Measurements from ENCODE around the gene PLSCR4. TPM values are rescaled to one million over a fixed set of nuclear protein-coding genes. Genes with fewer than 3 reads are reported as not detected.
"Not testable (repeated sequence)": the region's sequence is repeated elsewhere in the genome, so short reads cannot be mapped to it uniquely, and the experiment has no call there.

Gene PLSCR4
- total RNA-seq, 1 donor from 2014 or later: 1.1 TPM

DNA sequence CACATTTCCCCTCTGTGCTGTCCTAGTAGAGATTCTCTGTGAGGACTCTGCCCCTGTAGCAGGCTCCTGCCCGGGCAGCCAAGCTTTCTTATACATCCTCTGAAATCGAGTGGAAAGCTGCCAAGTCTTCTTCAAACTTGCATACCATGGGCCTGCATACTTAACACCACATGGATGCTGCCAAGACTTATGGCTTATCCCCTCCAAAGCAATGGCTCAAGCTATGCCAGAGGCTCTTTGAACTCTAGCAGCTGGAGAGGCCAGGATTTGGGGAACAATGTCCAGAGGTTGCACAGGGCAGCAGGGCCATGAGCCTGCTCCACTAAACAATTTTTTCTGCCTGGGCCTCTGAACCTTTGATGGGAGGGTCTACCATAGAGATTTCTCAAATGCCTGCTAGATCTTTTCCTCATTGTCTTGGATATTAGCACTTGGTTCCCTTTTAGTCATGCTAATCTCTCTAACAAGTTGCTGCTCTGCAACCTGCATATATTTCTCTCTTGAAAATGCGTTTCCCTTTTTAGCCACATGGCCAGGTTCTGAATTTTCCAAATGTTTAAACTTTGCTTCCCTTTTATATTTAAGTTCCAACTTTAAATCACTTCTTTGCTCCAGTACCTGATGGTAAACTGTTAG is 6.1 kb upstream of the PLSCR4 start:
- DNase-seq (ENCODE audit: low read depth) (peak; percentile 49), FAIRE-seq (no peak)
- no peak overlapping the region for H3K9ac ChIP-seq (ENCODE audit: low read length)
- Mint-ChIP-seq H3K36me3 (ENCODE audit: low read depth, unreplicated experiment) (no peaks in the 10 kb centered on the region), H3K4me3 (ENCODE audit: unreplicated experiment) (no peak overlapping the region), H3K4me1 (ENCODE audit: low read depth, unreplicated experiment) (no peaks in the 10 kb centered on the region), H3K27ac (ENCODE audit: unreplicated experiment) (no peak overlapping the region), H3K9me3 (ENCODE audit: unreplicated experiment) (peaks cover 2% of the 10 kb centered on the region), H3K27me3 (ENCODE audit: low read depth, unreplicated experiment) (no peaks in the 10 kb centered on the region)
- no peaks in the 10 kb centered on the region for H3K4me1 ChIP-seq (ENCODE audit: insufficient read depth, low read length)
- no peaks in the 10 kb centered on the region for H3K36me3 ChIP-seq (ENCODE audit: insufficient read depth, low read length)
- TF ChIP-seq, protein P1, sequence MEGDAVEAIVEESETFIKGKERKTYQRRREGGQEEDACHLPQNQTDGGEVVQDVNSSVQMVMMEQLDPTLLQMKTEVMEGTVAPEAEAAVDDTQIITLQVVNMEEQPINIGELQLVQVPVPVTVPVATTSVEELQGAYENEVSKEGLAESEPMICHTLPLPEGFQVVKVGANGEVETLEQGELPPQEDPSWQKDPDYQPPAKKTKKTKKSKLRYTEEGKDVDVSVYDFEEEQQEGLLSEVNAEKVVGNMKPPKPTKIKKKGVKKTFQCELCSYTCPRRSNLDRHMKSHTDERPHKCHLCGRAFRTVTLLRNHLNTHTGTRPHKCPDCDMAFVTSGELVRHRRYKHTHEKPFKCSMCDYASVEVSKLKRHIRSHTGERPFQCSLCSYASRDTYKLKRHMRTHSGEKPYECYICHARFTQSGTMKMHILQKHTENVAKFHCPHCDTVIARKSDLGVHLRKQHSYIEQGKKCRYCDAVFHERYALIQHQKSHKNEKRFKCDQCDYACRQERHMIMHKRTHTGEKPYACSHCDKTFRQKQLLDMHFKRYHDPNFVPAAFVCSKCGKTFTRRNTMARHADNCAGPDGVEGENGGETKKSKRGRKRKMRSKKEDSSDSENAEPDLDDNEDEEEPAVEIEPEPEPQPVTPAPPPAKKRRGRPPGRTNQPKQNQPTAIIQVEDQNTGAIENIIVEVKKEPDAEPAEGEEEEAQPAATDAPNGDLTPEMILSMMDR (IDR thresholded peaks at IDR 0.05; ENCODE audit: insufficient read depth, low read depth, low read length): no peak
- no peak for TF ChIP-seq EZH2 (IDR thresholded peaks at IDR 0.05; ENCODE audit: insufficient read depth, low read length)
- H3K79me2 ChIP-seq (ENCODE audit: insufficient read depth, low read length): no peaks in the 10 kb centered on the region
- no peaks in the 10 kb centered on the region for H3K27me3 ChIP-seq (ENCODE audit: insufficient read depth, low read length)
- no peak overlapping the region for H3K4me3 ChIP-seq (ENCODE audit: insufficient read depth, low read depth, low read length)
- no peak overlapping the region for H2AFZ ChIP-seq (ENCODE audit: low read depth, low read length)
- no peaks in the 10 kb centered on the region for H4K20me1 ChIP-seq (ENCODE audit: insufficient read depth, low read length)
- H3K9me3 ChIP-seq (ENCODE audit: insufficient read depth, low read depth, low read length): no peaks in the 10 kb centered on the region
- H3K27ac ChIP-seq (ENCODE audit: low read depth, low read length): no peak overlapping the region
- no peak overlapping the region for H3K4me2 ChIP-seq (ENCODE audit: low read length)

DNA sequence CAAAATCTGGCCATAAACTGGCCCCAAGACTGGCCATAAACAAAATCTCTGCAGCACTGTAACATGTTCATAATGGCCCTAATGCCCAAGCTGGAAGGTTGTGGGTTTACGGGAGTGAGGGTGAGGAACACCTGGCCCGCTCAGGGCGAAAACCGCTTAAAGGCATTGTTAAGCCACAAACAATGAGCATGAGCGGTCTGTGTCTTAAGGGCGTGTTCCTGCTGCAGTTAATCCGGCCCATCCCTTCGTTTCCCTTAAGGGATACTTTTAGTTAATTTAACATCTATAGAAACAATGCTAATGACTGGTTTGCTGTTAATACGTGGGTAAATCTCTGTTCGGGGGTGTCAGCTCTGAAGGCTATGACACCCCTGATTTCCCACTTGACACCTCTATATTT is 1.5 kb upstream of the PLSCR4 start:
- not testable (repeated sequence) for H4K20me1 ChIP-seq (ENCODE audit: insufficient read depth, low read length); DNase-seq (ENCODE audit: low read depth); H3K4me1 ChIP-seq (ENCODE audit: insufficient read depth, low read length); H3K9ac ChIP-seq (ENCODE audit: low read length); H3K27ac ChIP-seq (ENCODE audit: low read depth, low read length); H3K4me3 Mint-ChIP-seq (ENCODE audit: unreplicated experiment); H3K27me3 Mint-ChIP-seq (ENCODE audit: low read depth, unreplicated experiment); H3K36me3 ChIP-seq (ENCODE audit: insufficient read depth, low read length); H3K36me3 Mint-ChIP-seq (ENCODE audit: low read depth, unreplicated experiment); H3K9me3 Mint-ChIP-seq (ENCODE audit: unreplicated experiment); FAIRE-seq; H3K27me3 ChIP-seq (ENCODE audit: insufficient read depth, low read length); H3K79me2 ChIP-seq (ENCODE audit: insufficient read depth, low read length); H3K27ac Mint-ChIP-seq (ENCODE audit: unreplicated experiment); H3K9me3 ChIP-seq (ENCODE audit: insufficient read depth, low read depth, low read length); H3K4me1 Mint-ChIP-seq (ENCODE audit: low read depth, unreplicated experiment); H2AFZ ChIP-seq (ENCODE audit: low read depth, low read length); H3K4me2 ChIP-seq (ENCODE audit: low read length); H3K4me3 ChIP-seq (ENCODE audit: insufficient read depth, low read depth, low read length)

DNA sequence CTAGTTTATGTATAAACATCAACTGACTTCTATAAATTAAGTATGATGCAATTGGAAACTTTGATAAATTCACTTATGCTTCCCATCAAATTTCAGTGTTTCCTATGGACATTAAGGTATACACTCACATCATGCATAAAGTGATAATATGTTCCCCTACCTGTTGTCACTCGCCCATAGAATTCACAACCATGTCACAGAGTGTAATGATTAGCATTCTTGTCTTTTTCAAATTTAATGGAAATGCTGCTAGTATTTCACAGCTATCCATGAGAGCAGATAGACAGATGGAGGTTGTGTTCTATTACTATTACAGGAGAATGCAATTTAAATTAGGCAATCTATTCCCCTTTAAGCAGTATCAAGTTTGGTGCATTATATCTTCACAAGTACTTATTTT is 984 bp downstream of the PLSCR4 start:
- H3K9me3 ChIP-seq (ENCODE audit: insufficient read depth, low read depth, low read length): no peaks in the 10 kb centered on the region
- no peaks in the 10 kb centered on the region for H4K20me1 ChIP-seq (ENCODE audit: insufficient read depth, low read length)
- H3K27me3 ChIP-seq (ENCODE audit: insufficient read depth, low read length): no peaks in the 10 kb centered on the region
- peak overlapping the region; percentile 93 for H3K4me2 ChIP-seq (ENCODE audit: low read length)
- no peak for FAIRE-seq
- peak overlapping the region; percentile 92 for H3K4me3 ChIP-seq (ENCODE audit: insufficient read depth, low read depth, low read length)
- Mint-ChIP-seq H3K36me3 (ENCODE audit: low read depth, unreplicated experiment) (no peaks in the 10 kb centered on the region), H3K4me3 (ENCODE audit: unreplicated experiment) (peak overlapping the region; percentile 89), H3K4me1 (ENCODE audit: low read depth, unreplicated experiment) (no peaks in the 10 kb centered on the region), H3K27me3 (ENCODE audit: low read depth, unreplicated experiment) (no peaks in the 10 kb centered on the region), H3K9me3 (ENCODE audit: unreplicated experiment) (peaks cover 2% of the 10 kb centered on the region), H3K27ac (ENCODE audit: unreplicated experiment) (no peak overlapping the region)
- TF ChIP-seq, protein P1 (IDR thresholded peaks at IDR 0.05; ENCODE audit: insufficient read depth, low read depth, low read length): no peak
- TF ChIP-seq EZH2 (IDR thresholded peaks at IDR 0.05; ENCODE audit: insufficient read depth, low read length): no peak
- H3K27ac ChIP-seq (ENCODE audit: low read depth, low read length): no peak overlapping the region
- peaks cover 3% of the 10 kb centered on the region for H3K4me1 ChIP-seq (ENCODE audit: insufficient read depth, low read length)
- DNase-seq (ENCODE audit: low read depth): no peak
- peak overlapping the region; percentile 88 for H3K9ac ChIP-seq (ENCODE audit: low read length)
- no peaks in the 10 kb centered on the region for H3K79me2 ChIP-seq (ENCODE audit: insufficient read depth, low read length)
- no peaks in the 10 kb centered on the region for H3K36me3 ChIP-seq (ENCODE audit: insufficient read depth, low read length)
- H2AFZ ChIP-seq (ENCODE audit: low read depth, low read length): peak overlapping the region; percentile 98

Data from astrocyte (in vitro differentiated cells and primary cell).